Fibroblast of pulmonary artery (primary cell): ENCODE measurements around the gene PCYT1A.

Experiments
- DNase-seq: peaks from one replicate; pipeline ENCODE4 v3.0.0-alpha.2; 2010; ENCODE audit warnings: low read depth
- H3K4me3 ChIP-seq: replicated peaks from 2 replicates; pipeline ENCODE4 v1.5.1; 2011; ENCODE audit warnings: low read depth, mild to moderate bottlenecking, control low read depth, low read length, moderate library complexity
- CTCF ChIP-seq: IDR thresholded peaks from 2 replicates; pipeline ENCODE4 v1.5.1; 2011; ENCODE audit warnings: mild to moderate bottlenecking, control low read depth, low read length, inconsistent platforms; ENCODE audit errors: missing control alignments

PCYT1A gene

GRCh38 chr3:196225763-196226364, 61.7 kb downstream of the PCYT1A start:
- H3K4me3 ChIP-seq = no peak overlapping the region
- DNase-seq = no peak
- TF ChIP-seq CTCF = no peak

DNA sequence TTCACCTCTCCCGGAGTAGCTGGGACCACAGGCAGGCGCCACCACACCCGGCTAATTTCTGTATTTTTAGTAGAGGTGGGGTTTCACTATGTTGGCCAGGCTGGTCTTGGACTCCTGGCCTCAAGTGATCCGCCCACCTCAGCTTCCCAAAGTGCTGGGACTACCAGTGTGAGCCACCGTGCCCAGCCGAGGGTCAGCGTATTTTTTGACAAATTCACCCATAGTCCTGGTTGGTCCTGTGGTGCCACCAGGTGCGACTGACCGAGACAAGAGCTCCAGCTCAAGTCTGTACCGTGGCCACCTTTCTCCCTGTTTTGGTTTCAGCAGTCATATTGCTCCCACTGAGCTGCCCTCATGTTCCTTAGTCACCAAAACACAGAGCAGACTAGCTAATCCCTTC, 62.4 kb downstream of the PCYT1A start:
- DNase-seq = no peak
- no peak overlapping the region for H3K4me3 ChIP-seq
- TF ChIP-seq CTCF = no peak

GRCh38 chr3:196222876-196223595, 64.5 kb downstream of the PCYT1A start:
- no peak overlapping the region for H3K4me3 ChIP-seq
- TF ChIP-seq CTCF = no peak

GRCh38 chr3:196220991-196221390, 66.5 kb downstream of the PCYT1A start:
- DNase-seq = no peak
- TF ChIP-seq CTCF = no peak
- H3K4me3 ChIP-seq = no peak overlapping the region

More at GRCh38 chr3:196222876-196223595, 64.5 kb downstream of the PCYT1A start:
- DNase-seq = no peak

DNA sequence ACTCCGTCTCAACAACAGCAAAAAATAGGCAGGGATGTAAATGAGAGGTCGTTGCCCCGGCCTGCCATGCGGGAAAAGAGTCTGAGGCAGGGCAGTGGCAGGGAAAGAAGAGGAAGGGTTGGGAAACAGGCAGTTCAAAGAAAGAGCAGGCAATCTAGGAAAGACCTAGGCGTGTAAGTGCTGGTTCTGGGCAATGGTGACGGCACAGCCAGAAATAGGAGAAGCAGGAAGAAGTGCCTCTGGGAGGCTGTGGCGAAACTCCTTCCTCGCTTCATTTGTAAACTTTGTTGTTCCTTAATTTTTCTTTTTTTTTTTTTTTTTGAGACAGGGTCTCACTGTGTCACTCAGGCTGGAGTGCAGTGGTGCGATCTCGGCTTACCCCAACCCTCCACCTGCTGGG, 66.9 kb downstream of the PCYT1A start:
- no peak overlapping the region for H3K4me3 ChIP-seq
- TF ChIP-seq CTCF = no peak
- no peak for DNase-seq

DNA sequence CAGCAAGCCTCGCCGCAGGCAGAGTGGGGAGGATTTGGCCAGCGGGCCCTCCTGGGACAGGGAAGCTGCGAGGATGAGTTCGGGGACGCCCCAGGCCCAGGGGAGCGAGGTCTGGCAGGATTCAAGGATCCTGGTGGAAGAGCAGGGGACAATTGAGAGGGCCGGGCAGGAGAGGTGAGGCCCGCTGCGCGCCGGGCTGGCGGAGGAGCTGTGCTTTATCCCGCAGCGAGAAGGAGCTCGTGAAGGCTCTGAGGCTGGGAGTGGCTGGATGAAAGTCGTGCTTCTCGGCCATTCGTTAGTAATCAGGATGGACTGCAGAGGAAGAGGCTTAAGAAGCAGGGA, 67.6 kb downstream of the PCYT1A start:
- no peak overlapping the region for H3K4me3 ChIP-seq
- TF ChIP-seq CTCF = no peak
- no peak for DNase-seq
